HG03097 (cell line): ENCODE measurements around the gene PRKCA.

Experiments used
- ATAC-seq: cut with Tn5 transposase; IDR thresholded peaks from one replicate; pipeline ENCODE4 v1.9.1; 2021; ENCODE audit not compliant: unreplicated experiment, low FRiP score

The PRKCA gene

GRCh38 chr17:66430846-66431795, 128.7 kb downstream of the PRKCA start:
- ATAC-seq = no peak

- ATAC-seq = no peak
Measured at GRCh38 chr17:66431910-66432309, 129.5 kb downstream of the PRKCA start.

DNA sequence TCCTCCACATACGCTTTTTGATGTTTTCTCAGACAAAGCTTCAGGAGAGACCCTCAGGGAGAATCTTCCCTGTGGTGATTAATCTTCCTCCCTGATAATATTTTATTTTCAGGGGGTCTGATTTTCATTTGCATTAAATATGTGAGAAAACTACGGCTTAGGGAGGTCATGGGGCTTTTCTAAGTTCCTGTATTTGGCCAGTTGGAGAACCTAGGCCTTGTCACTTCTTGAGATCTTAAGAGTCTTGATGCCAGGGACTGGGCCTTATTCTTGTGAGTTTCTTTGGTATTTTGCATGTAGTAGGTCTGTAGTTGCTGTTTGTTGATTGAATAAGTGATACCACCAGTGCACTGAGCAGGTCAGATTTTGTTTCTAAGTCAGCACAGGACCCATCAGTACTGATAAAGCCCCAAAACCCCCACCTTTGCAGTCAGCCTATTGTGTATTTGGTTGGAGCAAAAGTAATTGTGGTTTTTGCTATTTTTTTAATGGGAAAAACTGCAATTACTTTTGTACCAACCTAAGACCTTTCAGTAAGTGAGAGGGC, 130.1 kb downstream of the PRKCA start:
- ATAC-seq = no peak

DNA sequence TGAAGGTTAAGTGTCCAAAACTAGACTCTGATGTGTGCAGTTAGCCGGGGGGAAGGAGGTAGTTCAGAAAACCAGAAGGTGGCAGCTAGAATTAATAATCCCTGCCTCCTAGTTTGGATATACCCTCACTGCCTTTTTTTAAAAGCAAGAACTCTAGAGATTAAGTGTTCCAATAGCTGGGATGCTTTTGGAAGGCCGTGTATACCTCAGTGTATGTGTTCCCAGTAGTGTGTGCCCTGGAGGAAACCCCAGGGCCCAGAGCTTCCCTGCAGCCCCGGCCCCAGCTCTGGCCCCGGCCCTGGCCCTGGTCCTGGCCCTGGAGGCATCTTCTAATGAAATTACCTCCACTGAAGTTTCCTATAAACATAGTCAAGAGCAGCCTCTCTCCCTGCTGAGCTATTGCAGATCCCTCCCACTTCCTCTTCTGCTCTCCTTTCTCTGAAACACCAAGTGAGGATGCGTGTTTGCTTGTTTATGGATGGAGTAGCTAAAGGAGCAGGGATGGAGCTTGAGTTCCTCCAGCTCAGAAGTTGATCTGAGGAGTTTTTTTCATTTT, 130.7 kb downstream of the PRKCA start:
- ATAC-seq = no peak

GRCh38 chr17:66435182-66435581, 132.8 kb downstream of the PRKCA start:
- no peak for ATAC-seq

GRCh38 chr17:66436631-66437030, 134.2 kb downstream of the PRKCA start:
- no peak for ATAC-seq

DNA sequence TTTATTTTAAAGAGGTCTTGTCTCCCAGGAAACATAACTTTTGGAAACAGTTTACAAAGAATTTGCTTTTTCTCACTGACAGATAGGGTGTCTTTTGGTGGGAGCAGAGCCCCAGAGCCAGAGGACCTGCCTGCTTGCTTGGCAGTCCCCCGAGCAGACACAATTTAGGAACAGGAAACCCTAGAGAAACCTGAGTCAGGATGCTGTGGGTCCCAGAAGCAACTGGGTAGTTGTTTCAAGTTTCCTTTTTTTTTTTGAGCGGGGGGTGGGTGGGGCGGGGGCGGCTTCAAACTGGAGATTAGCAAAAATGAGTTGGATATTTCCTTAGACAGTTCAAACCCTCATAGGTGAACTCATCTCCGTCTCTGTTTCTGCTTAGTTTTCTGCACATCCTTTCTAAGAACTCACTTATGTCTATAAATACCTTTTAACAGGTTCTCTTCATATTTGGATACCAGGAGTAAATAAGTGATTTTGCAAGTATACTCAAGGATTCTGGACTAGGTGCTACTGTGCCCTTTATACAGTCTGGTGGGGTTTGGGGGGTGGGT, 135.1 kb downstream of the PRKCA start:
- no peak for ATAC-seq

GRCh38 chr17:66438101-66438500, 135.7 kb downstream of the PRKCA start:
- no peak for ATAC-seq

DNA sequence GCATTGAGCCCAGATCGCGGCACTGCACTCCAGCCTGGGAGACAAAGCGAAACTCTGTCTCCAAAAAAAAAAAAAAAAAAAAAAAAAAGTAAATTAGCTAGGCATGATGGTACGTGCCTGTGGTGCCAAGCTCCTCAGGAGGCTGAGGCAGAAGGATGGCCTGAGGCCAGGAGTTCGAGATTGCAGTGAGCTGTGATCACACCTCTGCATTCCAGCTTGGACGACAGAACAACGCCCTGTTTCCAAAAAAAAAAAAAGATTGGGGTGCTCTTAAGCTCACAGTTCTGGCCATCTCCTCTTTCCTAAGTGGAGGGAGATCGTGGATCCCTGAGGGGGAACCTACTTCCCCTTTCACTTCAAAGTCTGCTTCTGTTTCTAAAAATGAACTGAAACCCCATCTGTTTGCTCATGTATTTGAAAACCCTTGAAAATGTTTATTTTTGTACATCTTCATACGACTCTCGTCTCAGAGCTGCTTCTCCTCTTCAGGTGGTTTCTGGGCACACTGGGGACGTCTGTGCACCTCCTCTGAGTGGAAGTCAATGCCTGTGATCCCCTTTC, 138.8 kb downstream of the PRKCA start:
- no peak for ATAC-seq

DNA sequence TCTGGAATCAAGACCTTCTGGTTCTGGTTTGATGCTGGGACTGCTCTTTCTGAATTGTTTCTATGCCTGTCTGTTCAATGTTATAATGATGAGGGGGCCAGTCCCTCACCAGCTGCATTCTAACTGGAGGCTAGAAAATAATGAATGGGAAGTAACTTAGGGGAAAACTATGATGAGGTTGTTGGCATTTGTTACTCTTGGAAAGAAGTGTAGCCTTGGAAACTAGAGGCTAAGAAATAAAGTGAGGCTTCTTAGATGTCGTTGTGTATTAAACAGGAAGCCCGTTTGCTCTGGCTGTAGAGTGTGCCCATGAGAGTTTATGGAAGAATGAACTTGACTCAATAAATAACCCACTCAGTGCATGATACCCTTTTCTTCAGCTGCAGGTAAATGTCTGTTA, 140.8 kb downstream of the PRKCA start:
- no peak for ATAC-seq

DNA sequence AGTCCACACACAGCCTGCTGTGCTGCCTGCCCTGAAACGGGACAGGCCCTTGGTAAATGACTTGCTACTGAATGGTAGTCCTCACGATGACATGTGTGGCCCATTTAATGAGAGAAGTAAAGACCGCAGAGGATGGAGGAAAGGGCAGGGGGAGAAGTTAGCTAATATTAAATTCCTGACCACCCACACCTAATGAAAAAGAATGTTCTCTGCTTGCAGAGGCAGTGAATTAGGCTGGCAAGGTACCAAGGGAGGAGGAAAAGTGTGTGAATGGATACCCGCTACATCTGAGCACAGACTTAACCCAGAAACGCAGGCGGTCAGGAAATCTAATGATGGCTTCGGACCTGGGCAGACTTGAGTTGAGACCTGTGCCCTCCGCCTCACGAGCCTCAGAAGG, 141.2 kb downstream of the PRKCA start:
- ATAC-seq = no peak

DNA sequence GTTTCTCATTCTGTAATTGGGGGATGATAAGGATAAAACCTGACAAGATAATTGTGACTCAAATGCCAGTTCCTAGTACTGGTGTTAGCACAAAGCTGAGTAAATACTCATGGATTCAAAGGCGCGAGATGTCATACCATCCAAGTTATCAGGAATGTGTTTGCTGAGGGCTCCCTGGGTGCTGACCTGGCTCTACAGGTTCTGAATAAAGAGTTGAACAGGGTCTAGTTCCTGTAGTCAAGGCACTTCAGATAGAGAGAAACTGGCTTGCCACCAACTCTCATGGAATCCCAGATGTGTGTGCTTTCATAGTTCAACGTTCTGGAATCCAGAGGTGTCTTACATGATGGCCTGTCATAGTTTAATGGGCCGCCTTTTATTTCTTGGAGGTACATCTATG, 141.6 kb downstream of the PRKCA start:
- no peak for ATAC-seq

DNA sequence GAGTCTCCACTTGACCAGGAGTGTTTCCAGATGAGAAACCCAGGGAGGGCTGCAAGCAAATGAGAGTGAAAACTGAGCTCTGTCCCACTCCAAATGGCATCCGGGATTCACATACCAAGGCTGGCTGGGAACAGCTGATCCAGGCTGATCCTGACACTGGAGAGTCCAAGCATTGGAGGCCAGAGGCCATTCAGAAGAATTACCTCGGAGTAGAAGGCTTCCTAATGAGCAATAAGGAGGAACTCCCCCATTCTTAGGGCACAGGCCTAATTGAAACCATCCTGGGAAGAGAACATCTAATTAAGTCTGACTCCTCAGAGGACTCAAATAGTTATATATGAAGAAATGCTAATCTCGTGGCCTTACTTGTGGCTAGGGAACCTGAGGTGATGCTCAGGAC, 142.8 kb downstream of the PRKCA start:
- no peak for ATAC-seq

DNA sequence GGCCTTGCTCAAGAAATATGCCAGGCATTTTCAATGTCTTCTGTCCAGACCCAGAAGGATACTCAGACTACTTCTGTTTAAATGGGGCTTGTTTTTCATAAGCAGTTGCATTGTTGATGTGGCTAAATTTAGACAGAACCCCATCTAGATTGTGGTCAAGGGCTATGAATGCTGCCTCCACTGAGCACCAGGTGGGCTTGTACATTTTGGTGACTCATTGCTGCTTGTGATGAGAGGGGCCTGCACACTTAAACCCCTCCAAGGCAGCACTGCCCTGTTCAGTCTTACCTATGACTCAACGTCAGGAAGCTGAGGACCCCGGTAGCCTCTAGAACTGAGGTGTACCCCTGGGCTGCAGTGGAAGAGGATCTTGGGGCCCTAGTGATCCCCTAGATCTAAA, 144.0 kb downstream of the PRKCA start:
- ATAC-seq = no peak

- ATAC-seq = no peak
Measured at GRCh38 chr17:66447159-66447558, 144.7 kb downstream of the PRKCA start.

DNA sequence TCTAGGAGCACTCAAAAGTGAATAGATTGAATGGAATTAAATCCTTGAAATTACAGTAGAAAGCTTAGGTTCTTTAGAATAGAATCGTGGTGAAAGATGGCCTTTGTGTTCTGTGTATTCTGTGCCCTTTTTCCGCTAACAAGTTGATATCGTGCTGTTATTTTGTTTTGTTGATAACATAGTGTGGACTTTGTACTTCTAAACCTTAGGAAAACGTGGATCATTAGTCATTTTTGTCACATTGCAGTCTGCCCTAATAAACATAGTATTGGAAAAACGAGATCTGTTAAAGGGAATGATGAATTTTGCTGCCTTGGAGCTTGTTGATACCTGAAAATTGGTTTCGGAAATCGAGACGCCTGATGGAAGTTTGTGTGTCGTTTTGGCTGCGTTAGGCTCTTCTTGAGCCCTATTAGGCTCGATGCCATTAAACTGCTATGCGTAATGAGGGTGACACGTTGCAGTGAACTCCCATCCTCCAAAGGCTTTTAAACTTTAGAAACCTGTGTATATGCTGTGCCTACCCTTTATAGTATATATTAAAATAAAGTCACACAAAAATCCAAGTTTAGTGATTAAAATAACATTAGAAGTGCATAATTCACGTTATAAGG, 145.7 kb downstream of the PRKCA start:
- ATAC-seq = no peak

DNA sequence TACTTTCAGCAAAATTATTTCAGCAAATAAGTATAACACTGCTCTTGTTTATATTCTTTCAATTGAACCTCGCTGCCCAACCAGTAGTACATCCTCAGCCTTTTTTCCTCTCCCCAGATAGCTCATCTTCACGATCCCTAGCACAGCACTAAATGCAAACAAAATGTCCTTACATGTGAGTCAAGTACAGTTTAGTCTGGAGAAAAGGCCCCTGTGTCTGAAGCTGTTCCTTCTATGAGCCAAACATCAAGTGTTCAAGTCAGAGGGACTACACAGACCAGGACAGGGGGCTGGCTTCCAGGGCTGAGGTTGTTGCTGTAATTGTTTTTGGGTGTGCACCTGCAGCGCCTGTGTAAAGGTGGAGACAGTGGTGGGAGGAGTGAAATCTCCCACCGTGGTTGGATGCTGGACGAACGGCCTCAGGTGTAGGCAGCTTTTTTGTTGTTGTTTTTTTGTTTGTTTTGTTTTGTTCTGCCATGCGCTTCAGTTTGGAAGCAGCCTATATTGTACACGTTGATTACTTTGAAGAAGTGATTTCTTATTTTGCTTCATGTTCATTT, 147.1 kb downstream of the PRKCA start:
- no peak for ATAC-seq

DNA sequence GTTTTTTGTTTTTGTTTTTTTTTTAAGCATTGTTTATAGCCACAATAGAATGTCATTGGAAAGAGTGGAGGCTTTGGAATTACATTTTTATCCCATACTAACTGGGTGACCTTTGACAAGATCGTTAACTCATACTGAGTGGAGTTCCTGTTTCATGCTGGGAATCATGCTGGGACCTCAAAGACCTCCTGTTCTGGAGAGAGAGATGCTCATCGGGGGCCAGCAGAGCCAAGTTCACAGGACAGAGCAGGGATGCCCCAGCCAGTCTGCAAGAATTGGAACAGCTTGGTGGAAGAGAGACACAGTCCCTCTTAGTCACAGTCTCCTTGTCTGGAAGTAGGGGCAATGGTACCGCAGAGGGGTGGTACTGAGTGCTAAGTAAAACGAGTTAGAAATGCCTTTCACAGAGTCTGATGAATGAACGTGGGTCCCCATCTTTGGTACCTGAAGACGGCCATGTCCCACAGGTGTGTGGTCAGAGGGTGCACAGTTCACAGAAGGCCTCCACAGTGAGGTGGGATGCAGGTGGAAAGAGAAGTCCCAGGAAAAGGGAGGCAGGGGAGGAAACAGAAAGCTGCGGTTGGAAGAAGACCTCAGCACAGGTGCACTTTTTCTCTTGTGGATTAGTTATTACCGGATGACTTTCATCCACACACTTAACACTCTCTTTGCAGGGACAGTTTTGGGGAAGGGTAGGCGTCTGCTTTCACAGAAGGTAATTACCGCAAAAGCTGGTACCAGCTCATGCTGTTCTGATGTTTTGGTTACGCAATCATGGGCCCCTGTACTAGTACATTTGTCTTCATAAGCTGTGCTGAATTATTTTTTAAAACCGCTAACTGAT, 147.8 kb downstream of the PRKCA start:
- no peak for ATAC-seq

DNA sequence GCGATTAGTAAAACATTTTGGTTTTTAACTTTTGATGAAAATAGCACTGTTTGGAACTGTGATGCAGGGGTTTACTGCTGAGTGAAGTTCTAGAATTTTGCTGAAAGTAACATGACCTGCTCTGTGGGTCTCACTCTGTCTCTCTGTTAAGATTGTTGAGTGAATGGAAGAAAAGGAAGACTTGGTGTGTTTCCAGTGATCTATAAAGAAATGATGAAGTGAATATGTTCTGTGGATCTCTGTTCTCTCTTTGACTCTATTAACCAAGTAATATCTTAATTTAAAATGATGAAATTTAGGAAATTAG, 148.4 kb downstream of the PRKCA start:
- no peak for ATAC-seq
